Breast epithelium (tissue), 4 donors: Measurements from ENCODE around the gene TMEM19. TPM values are rescaled to one million over a fixed set of nuclear protein-coding genes. Genes with fewer than 3 reads are reported as not detected.

ENCODE experiments used
- DNase-seq, 2 donors: peaks; one replicate each; pipeline ENCODE4 v3.0.0-alpha.2; 2019; ENCODE audit warnings: low spot score in 2 of 2
- H3K27ac ChIP-seq, 2 donors: fragments of 200-600 bp; sonication (generic) in 1 of 2; one replicate each; pipeline ENCODE4 v1.5.1; 2016 to 2019; ENCODE audit warnings: mild to moderate bottlenecking in 1 of 2
- H3K27me3 ChIP-seq, 2 donors: fragments of 200-600 bp; sonication (generic) in 1 of 2; one replicate each; pipeline versions ENCODE4 v1.5.1 to v1.6.0; 2017 to 2019; ENCODE audit warnings: control low read depth in 1 of 2, mild to moderate bottlenecking in 1 of 2
- H3K36me3 ChIP-seq: fragments of 200-600 bp; one replicate; pipeline ENCODE4 v1.5.1; 2019
- H3K4me1 ChIP-seq, 2 donors: fragments of 200-600 bp; sonication (generic); one replicate each; pipeline ENCODE4 v1.5.1; 2016 to 2019; ENCODE audit warnings: control low read depth in 1 of 2
- H3K4me3 ChIP-seq, 3 donors: fragments of 200-600 bp; sonication (generic); 1 replicate in 2 of 3; 2 replicates in 1 of 3; pipeline ENCODE4 v1.5.1; 2016 to 2019; ENCODE audit warnings: mild to moderate bottlenecking in 3 of 3, moderate library complexity in 2 of 3
- H3K9me3 ChIP-seq, 2 donors: fragments of 200-600 bp; sonication (generic) in 1 of 2; one replicate each; pipeline ENCODE4 v1.5.1; 2016 to 2019; ENCODE audit warnings: control low read depth in 1 of 2
- CTCF ChIP-seq, 3 donors: fragments of 450-650 bp; IDR thresholded peaks; one replicate each; pipeline ENCODE4 v1.5.1; 2016 to 2017; ENCODE audit warnings: antibody characterized with exemption in 3 of 3, mild to moderate bottlenecking in 3 of 3, moderate library complexity in 3 of 3
- POLR2A ChIP-seq: fragments of 450-650 bp; IDR thresholded peaks from one replicate; pipeline ENCODE4 v1.6.1; 2016; ENCODE audit warnings: antibody characterized with exemption, mild to moderate bottlenecking, moderate library complexity
- POLR2AphosphoS5 ChIP-seq, 3 donors: sonication (generic); formaldehyde crosslinking; IDR thresholded peaks; one replicate each; pipeline ENCODE4 v1.6.1; 2017; ENCODE audit warnings: antibody characterized with exemption in 3 of 3
- intact Hi-C: fragments of 100-400 bp; cut with DNase I; formaldehyde crosslinking; loops from one replicate; pipeline ENCODE4 v1.15.1; 2023; ENCODE audit warnings: low total_unique reads
- total RNA-seq, 3 donors: library from RNA; depleted of rRNA; stranded (reverse); fragments of >200 nt; gene quantifications; one replicate each; pipeline ENCODE4 v1.1.0, GENCODE V29; 2016

The TMEM19 gene
- total RNA-seq, 3 donors from 2014 or later = 13.0 to 29.0 (median 13.4) TPM

GRCh38 chr12:71663561-71664410 lies 22.1 kb upstream of the TMEM19 start, which contains the start of the genes THAP2 and ZFC3H1:
THAP2 (plus strand) TSS chr12:71664301; CDS start chr12:71664510, 209 bp downstream.
ZFC3H1 (minus strand) TSS chr12:71663848; CDS start chr12:71663610, 238 bp downstream.
- H3K4me1 ChIP-seq = peaks cover 0 to 10% of the 10 kb centered on the region in 2 donors
- no peaks in the 10 kb centered on the region for H3K27me3 ChIP-seq
- intact Hi-C loops = no loop called here
- H3K9me3 ChIP-seq = no peaks in the 10 kb centered on the region
- H3K4me3 ChIP-seq = peak within 1 kb of the TSS; percentile 82 to 91 (median 82)
- peak; percentile 90 to 96 for DNase-seq
- H3K27ac ChIP-seq = peak within 1 kb of the TSS; percentile 96 to 97
- TF ChIP-seq CTCF (IDR thresholded peaks at IDR 0.05) (peak in 1 of 3 donors; percentile 23), POLR2AphosphoS5 (IDR thresholded peaks at IDR 0.05) (peak; percentile 90 to 96 (median 95)), POLR2A (peak; percentile 92)
- H3K36me3 ChIP-seq = no peaks in the 10 kb centered on the region

- no peaks in the 10 kb centered on the region for H3K36me3 ChIP-seq
- TF ChIP-seq POLR2A = no peak
- TF ChIP-seq CTCF (IDR thresholded peaks at IDR 0.05) = no peak
- TF ChIP-seq POLR2AphosphoS5 (IDR thresholded peaks at IDR 0.05) = peak in 1 of 3 donors; percentile 64
- H3K27me3 ChIP-seq = no peaks in the 10 kb centered on the region
- H3K4me3 ChIP-seq = peak overlapping the region; percentile 82 to 91 (median 82)
- intact Hi-C loops = no loop called here
- peaks cover 0 to 10% of the 10 kb centered on the region in 2 donors for H3K4me1 ChIP-seq
- no peaks in the 10 kb centered on the region for H3K9me3 ChIP-seq
- peak overlapping the region; percentile 96 to 97 for H3K27ac ChIP-seq
- no peak for DNase-seq
Measured at GRCh38 chr12:71664411-71665089, 21.3 kb upstream of the TMEM19 start.

- peaks cover 0 to 10% of the 10 kb centered on the region in 2 donors for H3K4me1 ChIP-seq
- H3K27me3 ChIP-seq = no peaks in the 10 kb centered on the region
- no peak for DNase-seq
- peak overlapping the region; percentile 96 to 97 for H3K27ac ChIP-seq
- TF ChIP-seq CTCF (IDR thresholded peaks at IDR 0.05) (no peak), POLR2AphosphoS5 (IDR thresholded peaks at IDR 0.05) (no peak), POLR2A (no peak)
- no peaks in the 10 kb centered on the region for H3K36me3 ChIP-seq
- intact Hi-C loops = no loop called here
- no peaks in the 10 kb centered on the region for H3K9me3 ChIP-seq
- H3K4me3 ChIP-seq = peak overlapping the region; percentile 82 to 91 (median 82)
Measured at GRCh38 chr12:71665090-71665463, 20.8 kb upstream of the TMEM19 start.

- Histone ChIP-seq H3K4me3 (no peak overlapping the region), H3K27ac (no peak overlapping the region), H3K4me1 (peaks cover 0 to 10% of the 10 kb centered on the region in 2 donors), H3K9me3 (no peaks in the 10 kb centered on the region), H3K27me3 (no peaks in the 10 kb centered on the region), H3K36me3 (no peaks in the 10 kb centered on the region)
- DNase-seq = no peak
- intact Hi-C loops = no loop called here
- no peak for TF ChIP-seq POLR2AphosphoS5 (IDR thresholded peaks at IDR 0.05)
- TF ChIP-seq POLR2A = no peak
- no peak for TF ChIP-seq CTCF (IDR thresholded peaks at IDR 0.05)
Measured at GRCh38 chr12:71666259-71666658, 19.6 kb upstream of the TMEM19 start.
